Activated effector memory CD4-positive, alpha-beta T cell treated with anti-CD3 and anti-CD28 coated beads, Interleukin-2, amount 50 U/mL, for 16 hours (primary cell): ENCODE data around the gene RNF175.
"Not testable (repeated sequence)": the region's sequence is repeated elsewhere in the genome, so short reads cannot be mapped to it uniquely, and the experiment has no call there.

ENCODE experiments used
- DNase-seq: peaks from one replicate; pipeline ENCODE4 v3.0.0-alpha.2; 2020

Gene RNF175

DNA sequence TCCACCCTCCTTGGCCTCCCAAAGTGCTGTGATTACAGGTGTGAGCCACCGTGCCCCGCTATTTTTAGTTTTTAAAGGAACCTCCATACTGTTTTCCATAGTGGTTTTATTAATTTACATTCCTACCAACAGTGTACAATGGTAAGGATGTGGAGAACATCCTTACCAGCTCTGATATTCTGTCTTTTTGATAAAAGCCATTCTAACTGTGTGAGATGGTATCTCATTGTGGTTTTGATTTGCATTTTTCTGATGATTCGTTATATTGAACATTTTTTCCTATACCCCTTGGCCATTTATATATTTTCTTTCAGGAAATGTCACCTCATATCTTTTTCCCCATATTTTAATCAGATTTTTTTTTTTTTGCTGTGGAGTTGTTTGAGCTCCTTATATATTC lies 90.0 kb downstream of the RNF175 start:
- DNase-seq: no peak

DNA sequence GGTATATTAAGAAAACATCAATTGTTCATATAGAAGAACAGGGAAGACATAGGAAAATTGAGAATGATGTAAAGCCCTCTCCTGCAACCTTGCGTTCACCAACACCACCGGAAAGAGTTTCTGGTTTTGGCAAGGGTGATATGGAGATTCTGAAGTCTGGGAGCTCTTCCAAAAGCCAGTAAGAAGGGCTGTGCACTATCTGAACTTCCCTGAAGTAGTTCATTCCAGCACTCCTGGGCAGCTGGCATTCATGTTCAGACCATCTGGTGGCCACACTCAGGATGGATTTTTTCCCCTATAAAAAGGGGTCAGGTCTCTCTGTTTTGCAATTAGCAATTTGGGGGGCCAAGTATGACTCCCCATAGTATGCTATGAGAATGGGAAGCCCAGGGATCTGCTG lies 91.2 kb downstream of the RNF175 start:
- DNase-seq: no peak

DNA sequence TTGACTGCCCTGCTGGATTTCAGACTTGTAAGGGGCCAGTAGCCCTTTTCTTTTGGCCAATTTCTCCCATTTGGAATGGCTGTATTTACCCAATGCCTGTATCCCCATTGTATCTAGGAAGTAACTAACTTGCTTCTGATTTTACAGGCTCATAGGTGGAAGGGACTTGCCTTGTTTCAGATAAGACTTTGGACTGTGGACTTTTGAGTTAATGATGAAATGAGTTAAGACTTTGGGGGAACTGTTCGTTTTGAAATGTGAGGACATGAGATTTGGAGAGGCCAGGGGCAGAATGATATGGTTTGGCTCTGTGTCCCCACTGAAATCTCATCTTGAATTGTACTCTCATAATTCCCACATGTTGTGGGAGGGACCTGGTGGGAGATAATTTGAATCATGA lies 93.3 kb downstream of the RNF175 start:
- DNase-seq: not testable (repeated sequence)

DNA sequence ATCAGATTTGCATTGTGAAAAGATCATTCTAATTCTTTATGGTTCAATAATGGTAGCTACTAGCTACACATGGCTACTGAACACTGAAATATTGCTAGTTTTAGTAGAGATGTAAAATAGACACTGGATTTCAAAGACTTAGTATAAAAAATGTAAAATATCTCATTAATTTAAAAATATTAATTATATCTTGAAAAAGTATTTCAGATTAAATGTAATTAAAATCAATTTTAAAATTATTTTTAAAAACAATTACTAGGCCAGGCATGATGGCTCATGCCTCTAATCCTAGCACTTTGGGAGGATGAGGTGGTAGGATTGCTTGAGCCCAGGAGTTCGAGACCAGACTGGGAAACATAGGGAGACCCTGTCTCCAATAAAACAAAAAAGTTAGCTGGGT lies 96.2 kb downstream of the RNF175 start:
- no peak for DNase-seq

DNA sequence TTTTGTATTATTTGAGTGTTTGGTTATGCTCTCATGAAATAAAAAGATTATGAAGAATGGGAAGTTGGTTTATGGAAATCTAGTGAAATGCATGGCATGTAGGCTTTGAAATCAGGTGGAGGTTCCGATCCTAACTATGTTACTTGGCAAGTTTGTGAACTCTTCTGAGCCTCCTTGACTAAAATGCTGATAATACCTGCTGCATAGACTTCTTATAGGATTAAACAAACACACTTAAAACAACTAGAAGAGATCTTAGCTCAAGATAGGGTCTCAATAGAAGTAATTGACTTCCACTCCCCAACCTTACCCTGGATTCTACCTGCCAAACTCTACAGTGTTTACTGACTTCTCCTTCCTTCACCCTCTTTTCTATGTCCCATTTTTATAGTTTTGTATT lies 97.9 kb downstream of the RNF175 start:
- DNase-seq: no peak

DNA sequence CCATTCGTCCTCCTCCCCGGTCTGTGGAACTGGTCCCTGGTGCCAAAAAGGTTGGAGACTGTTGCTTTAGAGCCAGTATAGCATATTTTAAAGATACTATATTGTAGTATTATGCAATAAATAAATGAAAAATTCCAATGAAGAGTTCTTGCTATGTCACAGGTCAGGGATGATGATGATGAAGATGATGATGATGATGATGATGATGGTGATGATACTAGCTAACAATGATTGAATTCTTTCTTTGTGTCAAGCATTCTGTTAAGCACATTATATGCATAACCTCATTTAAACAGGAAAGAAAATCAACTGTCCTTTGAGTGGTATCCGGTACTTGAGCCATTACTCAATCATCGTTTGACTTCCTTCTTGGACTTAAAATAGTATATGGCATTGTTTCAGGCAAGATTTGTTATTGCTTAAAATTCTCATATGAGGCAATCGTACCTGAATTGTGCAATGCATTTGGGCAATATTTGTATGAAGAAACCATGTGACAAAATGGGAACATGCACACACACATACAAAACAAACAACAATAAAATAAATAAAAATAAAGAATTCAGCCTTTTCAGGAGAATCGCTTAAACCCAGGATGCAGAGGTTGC lies 98.5 kb downstream of the RNF175 start:
- no peak for DNase-seq
